ENCODE data around the gene C19orf47.

C19orf47 gene

GRCh38 chr19:40280608-40281221 is 67.5 kb downstream of the C19orf47 start:
- no peak for DNase-seq

- DNase-seq = no peak
Observed at GRCh38 chr19:40279761-40280607, 68.2 kb downstream of the C19orf47 start.

DNA sequence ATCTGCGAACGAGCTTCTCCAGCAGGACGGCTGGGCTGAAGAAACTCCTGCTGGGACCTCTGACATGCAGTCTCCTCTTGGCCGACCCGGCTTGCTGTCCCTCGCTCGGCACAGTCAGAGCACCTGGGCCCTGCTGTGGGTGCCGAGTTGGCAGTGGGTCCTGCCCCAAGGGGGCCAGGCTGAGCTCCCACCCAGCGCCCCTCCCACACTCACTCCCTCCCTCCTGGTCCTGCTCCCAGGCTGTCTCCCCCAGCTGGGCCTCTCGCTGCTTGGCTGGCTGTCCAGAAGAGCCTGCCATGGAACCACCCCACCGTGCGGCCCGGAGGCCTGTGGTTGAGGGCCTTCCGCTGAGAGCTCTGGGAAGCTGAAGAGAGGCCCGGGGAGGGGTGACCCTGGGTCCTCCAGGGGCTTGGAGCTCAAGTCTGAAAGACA is 69.1 kb downstream of the C19orf47 start:
- DNase-seq = no peak

GRCh38 chr19:40278361-40279035 is 69.7 kb downstream of the C19orf47 start:
- DNase-seq = no peak

DNA sequence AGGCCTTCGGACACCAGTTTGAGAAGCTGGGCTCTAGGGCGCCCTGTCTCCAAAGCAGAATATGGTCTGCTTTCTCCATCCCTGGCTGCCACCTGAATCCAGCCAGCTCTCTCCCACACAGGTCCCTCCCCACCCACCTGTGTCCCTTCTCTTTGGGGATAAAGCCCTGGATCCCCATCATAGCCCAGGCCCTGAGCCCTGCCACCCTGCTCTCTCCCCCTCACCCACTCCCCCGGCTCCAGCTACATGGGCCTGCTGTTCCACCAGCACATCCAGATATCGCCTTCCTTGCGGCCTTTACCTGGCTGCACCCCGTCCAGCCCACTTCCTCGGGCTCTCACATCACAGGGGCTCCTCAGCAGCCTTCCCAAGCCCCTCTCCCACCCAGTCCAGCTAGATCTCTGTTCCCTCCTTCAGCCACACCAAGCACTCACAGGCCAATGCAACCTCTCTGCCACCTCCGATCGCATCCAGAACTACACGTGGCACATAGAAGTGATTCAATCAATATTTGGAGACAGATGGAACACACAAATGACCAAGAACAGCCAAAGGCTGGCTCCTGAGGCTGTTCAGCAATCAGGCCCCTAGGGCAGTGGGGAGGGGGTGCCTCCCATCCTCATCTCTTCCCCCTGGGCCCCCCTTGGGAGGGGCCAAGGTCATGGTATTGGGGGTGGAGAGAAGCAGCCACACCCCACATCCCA is 70.7 kb downstream of the C19orf47 start:
- DNase-seq = no peak

GRCh38 chr19:40274585-40275544 is 73.3 kb downstream of the C19orf47 start:
- no peak for DNase-seq

GRCh38 chr19:40273469-40274360 is 74.5 kb downstream of the C19orf47 start:
- no peak for DNase-seq

- DNase-seq = no peak
Observed at GRCh38 chr19:40272261-40272660, 75.9 kb downstream of the C19orf47 start.

DNA sequence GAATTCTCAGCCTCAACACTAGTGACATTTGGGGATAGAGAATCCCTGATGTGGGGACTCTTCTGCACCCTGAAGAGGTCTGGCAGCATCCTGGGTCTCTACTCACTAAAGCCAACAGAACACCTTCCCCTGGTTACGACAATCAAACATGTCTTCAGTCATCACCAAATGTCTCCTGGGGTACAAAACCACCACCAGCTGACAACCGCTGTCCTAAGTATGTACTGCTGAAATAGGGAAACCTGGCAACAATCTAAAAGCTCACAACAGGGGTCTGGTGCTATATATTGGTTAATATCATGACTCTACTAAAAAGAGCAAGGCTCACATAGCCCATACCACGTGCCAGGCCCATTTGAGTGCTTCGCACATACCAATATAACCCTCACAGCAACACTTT is 76.5 kb downstream of the C19orf47 start:
- no peak for DNase-seq

GRCh38 chr19:40270362-40271089 is 77.7 kb downstream of the C19orf47 start:
- DNase-seq = no peak
